Measurements from ENCODE around the gene SIGLEC6.

The SIGLEC6 gene

DNA sequence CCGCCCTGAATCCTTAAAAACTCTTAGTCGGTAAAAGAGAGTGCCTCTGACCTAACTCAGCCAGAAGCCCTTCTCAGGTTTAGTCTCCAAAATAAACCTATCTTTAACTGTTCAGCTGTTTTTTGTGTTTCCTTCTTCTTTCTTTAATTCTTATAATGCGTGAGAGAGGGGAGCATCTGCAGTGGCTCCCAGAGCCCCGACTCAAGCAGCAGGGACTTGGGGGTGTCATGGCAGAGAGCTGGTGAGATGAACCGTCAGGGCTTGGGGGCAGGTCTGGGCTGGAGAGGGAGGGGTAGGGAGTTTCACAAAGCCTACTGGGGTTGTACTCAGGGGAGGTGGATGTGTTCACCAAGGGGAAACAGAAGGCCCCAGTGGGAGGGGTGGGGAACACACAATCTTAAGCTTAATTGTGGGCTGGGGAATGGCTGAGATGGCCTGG is 16.8 kb upstream of the SIGLEC6 start:
- DNase-seq, result no peak

GRCh38 chr19:51547397-51548212 is 16.1 kb upstream of the SIGLEC6 start:
- no peak for DNase-seq

- DNase-seq, result no peak
Observed at GRCh38 chr19:51546650-51547396, 15.4 kb upstream of the SIGLEC6 start.

DNA sequence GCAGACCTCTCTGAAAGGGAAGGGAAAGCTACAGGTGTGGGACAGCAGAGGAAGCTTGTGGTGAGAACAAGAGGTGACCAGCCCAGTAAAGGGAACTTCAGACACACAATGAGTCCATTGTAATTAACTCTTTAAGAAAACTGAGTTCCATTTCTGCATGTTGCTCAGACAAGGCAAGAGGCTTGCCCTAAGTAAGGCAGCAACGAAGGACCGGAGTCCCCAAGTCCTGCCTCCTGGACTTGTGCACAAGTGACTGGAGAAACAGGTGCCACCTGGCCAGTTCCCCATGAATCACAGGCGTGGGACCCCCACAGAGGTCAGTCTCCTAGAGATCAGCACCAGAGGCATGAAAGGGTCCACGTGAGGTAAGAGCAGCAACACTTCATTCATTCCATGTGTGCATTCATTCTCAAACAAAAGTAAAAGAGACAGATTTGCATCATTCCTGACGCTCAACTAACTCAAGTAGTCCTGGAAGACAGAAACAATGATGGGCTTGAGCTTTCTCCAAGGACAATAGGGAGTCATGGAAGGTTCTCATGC is 14.7 kb upstream of the SIGLEC6 start:
- DNase-seq, result no peak

- DNase-seq, result no peak
Observed at GRCh38 chr19:51544038-51544437, 12.6 kb upstream of the SIGLEC6 start.

GRCh38 chr19:51542699-51543098 is 11.2 kb upstream of the SIGLEC6 start:
- DNase-seq, result no peak

DNA sequence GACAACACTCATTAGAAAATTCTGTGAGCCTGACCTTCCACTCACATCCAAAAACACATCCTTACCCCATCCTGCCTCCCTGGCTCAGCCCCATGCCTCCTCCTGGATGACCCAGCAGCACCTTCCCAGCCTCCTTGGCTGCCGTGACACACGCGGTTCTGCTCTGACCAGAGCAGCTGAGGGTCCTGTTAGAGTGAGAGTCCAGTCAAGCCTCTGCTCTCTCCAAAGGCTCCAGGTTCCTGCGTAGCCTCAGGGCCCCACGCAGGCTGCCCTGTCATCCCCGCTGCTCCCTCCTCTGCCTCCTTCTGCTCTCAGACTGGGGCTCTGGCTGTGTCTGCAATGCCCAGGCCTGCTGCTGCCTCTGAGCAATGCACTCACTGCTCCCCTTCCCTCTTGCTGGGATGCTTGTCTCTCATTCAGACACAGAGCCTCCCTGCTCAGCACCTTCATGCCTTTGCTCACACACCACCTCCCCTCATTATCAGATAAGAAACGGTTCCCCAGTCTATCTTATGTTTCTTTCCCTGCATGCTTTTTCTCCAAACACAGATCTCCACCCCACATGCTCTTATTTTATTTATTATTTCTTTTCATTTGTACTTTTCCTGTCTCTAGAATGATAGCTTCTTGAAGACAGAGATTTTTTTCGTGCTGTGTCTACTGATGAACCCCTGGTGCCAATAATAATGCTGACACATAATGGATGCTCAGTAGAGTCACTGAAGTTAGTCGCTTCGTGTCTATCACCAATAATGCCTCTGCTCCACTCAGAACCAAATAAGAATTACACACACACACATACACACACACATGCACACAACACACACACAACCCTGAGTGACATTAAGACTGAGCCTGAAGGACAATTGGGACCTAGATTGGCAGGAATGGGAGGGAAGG is 10.2 kb upstream of the SIGLEC6 start:
- DNase-seq, result no peak

DNA sequence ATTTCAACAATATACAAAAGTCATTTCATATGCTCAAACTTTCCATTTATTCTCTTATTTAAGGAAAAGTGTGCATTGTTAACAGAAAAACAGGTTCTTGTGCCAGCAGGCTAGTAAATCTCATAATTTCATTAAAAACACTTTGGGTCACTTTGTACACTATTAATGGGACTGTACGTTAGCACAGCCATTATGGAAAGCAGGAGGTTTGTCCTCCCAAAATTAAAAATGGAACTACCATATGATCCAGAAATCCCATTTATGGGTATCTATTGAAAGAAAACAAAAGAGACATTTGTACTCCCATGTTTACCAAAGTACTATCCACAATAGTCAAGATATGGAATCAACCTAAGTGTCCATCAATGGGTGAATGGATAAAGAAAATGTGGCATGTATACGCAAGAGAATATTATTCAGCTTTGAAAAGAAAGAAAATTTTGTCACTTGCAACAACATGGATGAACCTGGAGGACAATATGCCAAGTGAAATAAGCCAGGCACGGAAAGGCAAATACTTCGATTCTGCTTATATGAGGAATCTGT is 8.4 kb upstream of the SIGLEC6 start:
- no peak for DNase-seq

- no peak for DNase-seq
Observed at GRCh38 chr19:51535535-51535934, 4.1 kb upstream of the SIGLEC6 start.

DNA sequence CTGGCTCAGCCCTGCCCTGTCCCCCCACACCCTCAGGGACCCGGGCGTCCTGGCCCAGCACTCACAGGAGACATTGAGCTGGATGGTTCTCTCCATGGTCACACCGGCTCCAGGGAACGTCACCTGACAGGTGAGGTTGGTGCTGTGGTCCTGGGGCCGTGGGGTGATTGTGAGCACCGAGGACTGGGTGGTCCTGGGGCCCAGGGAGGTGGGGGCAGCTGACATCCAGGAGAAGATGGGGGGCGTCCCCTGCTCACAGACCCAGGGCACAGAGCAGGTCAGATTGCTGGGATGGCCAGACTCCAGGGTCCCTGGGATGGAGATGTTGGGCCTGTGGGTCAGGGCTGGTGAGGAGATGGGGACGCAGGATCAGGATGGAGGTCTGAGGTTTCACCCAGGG is 854 bp downstream of the SIGLEC6 start:
- no peak for DNase-seq

DNA sequence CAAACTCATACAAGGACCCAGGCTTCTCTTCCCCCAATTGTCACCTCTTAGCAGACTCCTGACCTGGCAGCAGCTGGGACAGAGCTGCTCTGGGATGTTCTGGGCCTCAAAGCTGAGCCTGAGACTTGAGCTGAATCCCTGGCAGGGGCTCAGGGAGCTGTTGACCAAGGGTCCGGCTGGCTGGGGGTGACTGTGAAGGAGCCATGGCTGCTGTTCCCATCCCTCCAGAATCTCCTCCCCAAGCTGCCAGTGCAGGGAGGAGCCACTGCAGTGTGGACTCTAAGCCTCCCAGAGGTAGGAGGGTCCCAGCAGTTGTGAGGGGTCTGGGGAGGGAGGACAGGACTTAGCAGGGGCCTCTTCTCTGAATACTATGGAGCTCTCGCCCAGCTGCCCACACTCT is 2.2 kb downstream of the SIGLEC6 start:
- DNase-seq, result no peak

- no peak for DNase-seq
Observed at GRCh38 chr19:51525651-51526050, 5.8 kb downstream of the SIGLEC6 start.

DNA sequence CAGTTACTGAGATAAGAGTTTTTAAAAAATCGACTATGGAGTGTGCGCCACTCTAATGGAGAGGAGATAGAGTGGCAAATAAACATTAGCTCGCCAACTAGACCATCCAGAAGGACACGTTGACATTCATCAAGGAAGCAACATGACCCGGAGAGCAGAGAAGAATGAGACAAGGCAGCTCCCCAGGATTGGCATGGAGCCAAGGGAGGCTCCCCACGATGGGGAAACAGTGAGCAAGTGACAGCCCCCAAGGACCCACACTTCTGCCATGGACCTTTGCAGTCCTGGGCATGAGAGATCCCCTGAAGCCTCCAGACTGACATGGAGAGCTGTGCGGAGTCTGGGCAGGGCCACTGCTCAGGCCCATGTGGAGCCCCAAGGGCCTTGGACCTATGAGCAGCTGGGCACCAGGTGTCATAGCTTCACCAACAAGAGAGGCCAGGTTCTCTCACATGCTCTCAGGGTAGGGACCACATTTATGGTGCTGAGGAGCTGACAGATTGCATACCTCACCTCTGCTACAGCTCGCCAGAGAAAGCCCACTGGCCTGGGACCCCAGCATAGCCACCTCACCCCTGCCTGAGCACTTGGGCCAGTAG is 6.7 kb downstream of the SIGLEC6 start:
- DNase-seq, result no peak

DNA sequence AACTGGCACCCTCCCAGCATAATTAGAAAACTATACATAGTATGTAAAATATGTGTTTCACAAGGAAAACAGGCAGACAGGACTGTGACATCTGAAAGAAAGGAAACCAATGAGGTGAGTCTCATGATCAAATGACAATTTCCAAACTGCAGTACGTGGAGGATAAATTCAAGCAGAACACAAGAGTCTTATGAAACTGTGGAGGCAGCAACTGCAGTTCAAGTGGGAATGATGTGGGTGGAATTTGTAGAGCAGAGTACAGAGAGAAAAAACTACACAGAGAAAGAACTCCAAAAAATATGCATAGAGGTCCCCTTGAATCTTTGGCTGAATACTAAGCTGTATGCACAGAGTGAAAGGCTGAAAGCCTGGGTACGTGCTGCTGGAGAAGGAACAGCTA is 9.7 kb downstream of the SIGLEC6 start:
- no peak for DNase-seq

GRCh38 chr19:51521357-51521756 is 10.1 kb downstream of the SIGLEC6 start:
- DNase-seq, result no peak

GRCh38 chr19:51520728-51521127 is 10.7 kb downstream of the SIGLEC6 start:
- no peak for DNase-seq

GRCh38 chr19:51514866-51515481 is 16.5 kb downstream of the SIGLEC6 start:
- DNase-seq, result no peak

- no peak for DNase-seq
Observed at GRCh38 chr19:51513968-51514367, 17.5 kb downstream of the SIGLEC6 start.

GRCh38 chr19:51511353-51511752 is 20.1 kb downstream of the SIGLEC6 start:
- DNase-seq, result no peak

- no peak for DNase-seq
Observed at GRCh38 chr19:51509823-51510660, 21.4 kb downstream of the SIGLEC6 start.

Data from right hindlimb (tissue), 1 donor.